ENCODE data around the gene ZC3H4.
"Not testable (repeated sequence)": the region's sequence is repeated elsewhere in the genome, so short reads cannot be mapped to it uniquely, and the experiment has no call there.

ZC3H4 gene

DNA sequence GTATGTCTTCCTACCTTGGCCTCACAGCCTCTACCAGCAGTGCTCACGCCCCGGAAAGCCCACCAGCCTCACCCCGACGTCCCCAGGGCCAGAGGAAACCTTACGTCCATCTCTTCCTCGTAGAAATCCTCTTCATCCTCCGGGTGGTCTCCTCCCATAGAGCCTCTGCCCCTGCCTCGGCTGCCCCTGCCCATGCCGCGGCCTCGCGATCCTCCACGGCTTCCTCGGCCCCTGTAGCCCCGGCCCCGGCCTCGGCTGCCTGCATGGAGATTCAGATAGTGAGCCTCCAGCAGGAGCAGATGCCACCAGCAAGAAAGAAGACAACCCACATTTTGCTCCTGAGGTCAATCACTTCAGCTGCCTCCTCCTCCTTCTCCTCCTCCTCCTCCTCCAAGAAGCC, 27.3 kb downstream of the ZC3H4 start:
- no peak for DNase-seq (ENCODE audit: extremely low read depth in 1 of 2, low read depth in 1 of 2)

DNA sequence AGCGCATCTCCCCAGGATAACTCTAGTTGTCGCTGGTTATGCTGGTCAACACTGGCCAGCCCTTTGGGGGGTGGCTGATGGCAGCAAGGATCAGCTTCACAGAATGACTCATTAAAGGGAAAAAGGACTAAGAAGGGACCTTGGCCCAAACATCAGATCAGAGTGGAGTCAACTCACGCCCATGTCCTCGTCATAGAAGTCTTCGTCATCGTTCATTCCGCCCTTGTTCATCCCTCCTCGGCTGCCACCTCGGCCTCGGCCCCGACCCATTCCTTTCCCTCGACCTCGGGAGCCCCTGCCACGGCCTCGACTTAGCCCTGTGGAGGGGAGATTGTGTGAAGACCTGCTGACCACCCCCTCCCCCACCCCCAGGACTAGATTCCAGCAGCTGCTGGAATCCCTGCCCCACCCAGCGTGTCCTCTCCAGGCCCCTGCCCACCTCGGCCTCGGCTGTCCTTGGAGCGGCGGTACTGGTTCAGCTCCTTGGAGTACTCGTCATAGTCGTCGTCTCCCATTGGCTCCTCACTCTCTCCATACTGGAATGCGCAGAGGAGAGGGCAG, 28.6 kb downstream of the ZC3H4 start:
- DNase-seq (ENCODE audit: extremely low read depth in 1 of 2, low read depth in 1 of 2): no peak

DNA sequence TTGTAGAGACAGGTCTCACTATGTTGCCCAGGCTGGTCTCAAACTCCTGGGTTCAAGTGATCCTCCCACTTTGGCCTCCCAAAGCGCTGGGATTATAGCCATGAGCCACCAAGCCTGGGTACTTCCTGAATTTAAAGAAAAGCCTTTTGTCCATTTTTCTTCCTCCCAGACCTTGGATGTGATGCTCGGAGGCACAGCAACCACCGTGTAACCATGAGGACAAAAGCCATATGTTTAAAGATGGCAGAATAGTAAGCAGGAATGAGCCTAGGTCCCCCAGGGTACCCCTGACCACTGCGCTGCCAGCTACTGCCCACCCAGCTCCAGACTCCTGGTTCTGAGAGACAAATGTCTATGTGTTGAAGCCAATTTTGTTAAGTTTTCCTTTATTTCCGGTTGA, 31.1 kb downstream of the ZC3H4 start:
- DNase-seq (ENCODE audit: extremely low read depth in 1 of 2, low read depth in 1 of 2): no peak

DNA sequence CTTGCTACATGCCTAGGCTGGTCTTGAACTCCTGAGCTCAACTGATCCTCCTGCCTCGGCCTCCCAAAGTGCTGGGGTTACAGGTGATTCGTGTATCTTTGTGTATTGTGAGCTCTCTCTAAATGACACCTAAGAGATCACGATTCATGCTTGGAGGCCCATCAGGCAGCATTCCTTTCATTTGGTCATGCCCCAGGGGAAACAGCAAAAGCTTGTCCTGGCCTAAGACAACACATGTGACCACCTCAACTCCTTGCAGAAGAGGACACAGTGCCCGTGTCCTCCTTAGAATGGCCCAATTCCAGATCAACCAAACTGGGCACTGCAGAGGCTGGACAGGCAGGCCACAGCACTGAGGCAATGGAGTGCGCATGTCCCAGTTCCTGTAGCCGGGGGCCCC, 32.5 kb downstream of the ZC3H4 start:
- no peak for DNase-seq (ENCODE audit: extremely low read depth in 1 of 2, low read depth in 1 of 2)

DNA sequence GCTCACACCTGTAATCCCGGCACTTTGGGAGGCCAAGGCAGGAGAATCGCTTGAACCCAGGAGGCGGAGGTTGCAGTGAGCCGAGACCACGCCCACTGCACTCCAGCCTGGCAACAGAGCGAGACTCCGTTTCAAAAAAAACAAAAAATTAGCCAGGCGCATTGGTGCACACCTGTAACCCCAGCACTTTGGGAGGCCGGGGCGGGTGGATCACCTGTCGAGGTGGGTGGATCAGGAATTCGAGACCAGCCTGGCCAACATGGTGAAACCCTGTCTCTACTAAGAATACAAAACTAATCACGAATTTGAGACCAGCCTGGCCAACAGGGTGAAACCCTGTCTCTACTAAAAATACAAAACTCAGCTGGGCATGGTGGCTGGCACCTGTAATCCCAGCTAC, 35.2 kb downstream of the ZC3H4 start:
- DNase-seq (ENCODE audit: extremely low read depth in 1 of 2, low read depth in 1 of 2): not testable (repeated sequence)

DNA sequence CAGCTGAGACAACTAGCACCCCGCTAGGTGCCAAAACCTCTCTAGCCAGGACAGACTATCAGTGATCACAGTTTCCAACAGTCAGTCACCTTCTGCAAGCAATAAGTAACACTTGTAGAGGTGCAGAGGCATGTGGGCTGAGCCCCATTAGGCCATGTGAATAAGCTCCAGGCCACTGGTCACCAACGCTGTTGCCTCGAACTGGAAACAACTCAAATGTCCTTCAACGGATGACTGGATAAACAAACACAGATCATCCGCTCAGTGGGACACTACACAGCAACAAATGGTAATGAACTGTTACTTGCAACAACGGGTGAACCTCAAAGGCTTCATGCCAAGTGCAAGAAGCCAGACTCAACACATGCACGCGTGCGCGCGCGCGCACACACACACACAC, 37.6 kb downstream of the ZC3H4 start:
- DNase-seq (ENCODE audit: extremely low read depth in 1 of 2, low read depth in 1 of 2): no peak

DNA sequence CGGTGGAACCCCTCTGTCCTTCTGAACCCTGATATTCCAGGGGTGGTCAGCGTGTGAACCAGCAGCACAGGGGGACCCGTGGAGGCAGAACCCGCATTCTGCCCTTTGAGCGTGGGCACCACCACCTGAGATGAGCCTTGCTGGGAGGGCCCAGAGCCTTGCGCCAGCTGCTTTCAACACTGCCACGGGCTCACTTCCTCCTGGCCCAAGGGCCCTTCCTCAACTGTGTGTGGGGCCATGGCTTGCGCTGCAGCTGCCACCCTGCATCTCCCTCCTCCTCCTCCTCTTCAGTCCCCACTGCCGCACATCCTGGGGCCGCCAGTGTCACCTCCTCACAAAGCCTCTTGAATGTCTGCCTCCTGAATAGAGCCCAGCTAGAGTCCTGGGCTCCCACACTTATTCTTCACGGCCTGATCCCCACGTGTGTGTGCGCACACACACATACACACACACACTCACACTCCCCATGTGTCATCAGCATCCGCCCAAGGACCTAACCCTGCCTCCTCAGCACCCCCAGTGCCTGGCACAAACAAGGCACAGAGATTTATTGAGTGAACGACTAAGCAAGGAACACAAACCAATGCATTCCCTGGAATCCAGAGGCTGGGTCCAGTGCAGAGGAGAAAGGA, 38.3 kb downstream of the ZC3H4 start:
- no peak for DNase-seq (ENCODE audit: extremely low read depth in 1 of 2, low read depth in 1 of 2)

DNA sequence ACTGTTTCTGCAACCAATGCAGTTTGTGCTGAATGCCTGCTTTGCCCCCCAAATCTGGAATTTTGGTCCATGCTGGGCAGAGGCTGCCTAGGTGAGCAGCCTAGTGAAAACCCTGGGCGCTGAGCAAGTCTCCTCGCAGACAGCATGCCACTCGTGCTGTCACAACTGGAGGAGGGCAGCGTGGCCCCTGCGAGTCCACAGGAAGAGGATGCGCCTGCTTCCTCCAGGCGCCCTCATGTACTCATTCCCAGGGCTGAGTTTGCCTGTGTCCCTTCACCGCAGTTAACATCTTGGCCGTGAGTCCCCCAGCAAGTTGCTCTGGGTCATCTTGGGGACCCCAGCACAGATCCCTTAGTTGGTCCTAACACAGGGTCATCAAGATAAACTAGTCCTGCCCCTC, 39.0 kb downstream of the ZC3H4 start:
- DNase-seq (ENCODE audit: extremely low read depth in 1 of 2, low read depth in 1 of 2): no peak

DNA sequence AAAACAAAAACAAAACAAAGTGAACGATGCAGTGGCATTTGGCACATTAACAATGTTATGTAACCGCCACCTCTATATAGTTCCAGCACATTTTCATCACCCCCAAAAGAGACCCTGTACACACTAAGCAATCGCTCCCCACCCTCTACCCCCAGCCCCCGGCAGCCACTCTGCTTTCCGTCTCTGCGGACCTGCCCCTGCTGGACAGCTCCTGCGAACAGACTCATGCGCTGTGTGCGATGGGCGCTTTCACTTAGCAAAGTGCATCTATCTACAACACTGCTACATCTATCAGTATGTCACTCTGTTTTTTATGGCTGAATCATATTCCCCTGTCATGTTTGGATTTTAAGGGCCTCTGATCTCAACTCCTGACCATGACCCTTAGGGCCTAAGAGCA, 40.0 kb downstream of the ZC3H4 start:
- no peak for DNase-seq (ENCODE audit: extremely low read depth in 1 of 2, low read depth in 1 of 2)

DNA sequence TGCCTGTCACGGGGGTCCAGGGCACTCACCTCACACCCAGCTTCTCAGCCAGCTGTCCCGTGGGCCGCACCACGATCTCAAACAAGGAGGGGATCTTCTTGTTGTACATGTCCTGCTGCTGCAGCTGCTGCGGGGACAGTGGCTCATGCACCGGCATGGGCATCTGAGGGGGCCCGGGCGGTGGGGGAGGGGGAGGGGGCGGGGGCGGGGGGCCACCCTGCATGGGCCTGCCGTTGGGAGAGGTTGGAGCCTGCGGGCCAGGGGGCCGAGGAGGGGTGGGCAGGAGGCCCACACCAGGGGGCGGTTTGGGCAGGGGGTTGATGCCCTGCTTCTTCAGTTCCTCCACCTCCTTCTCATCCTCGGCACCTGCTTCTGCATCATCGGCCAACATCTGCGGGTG, 41.3 kb downstream of the ZC3H4 start:
- DNase-seq (ENCODE audit: extremely low read depth in 1 of 2, low read depth in 1 of 2): no peak

DNA sequence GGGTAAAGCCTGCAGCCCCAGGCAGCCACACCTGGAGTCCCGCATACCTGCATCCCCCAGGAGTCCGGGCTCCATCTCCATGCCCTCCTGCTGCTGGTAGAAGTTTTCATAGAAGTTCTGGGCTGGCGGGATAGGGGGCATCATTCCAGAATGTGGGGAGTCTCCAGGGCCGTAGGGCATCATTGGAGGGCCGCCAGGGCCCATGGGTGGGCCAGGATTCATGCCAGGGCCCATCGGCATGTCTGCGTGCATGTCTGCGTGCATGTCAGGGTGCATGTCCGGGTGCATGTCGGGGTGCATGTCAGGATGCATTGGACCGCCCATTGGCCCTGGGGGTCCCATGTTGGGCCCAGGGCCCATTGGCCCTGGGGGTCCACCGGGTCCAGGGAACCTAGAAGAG, 41.8 kb downstream of the ZC3H4 start:
- no peak for DNase-seq (ENCODE audit: extremely low read depth in 1 of 2, low read depth in 1 of 2)

DNA sequence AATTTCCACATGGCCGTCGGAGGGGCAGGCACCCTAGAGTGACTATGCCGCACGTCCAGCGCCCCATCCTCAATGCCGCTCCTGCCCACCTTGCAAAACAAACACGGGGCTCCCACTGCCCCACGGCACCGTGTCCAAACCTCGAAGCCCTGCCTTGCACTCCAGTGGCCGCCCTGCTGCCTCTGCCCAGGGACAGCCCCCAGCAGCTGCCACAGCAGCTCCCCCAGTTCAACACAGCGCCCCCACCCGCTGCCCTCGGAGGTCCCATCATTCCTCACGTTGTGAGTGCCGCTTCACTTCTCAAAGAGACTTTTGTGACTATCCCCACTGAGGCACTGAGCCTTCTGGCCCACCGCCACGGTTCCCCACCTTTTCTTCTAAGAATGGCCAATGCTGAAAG, 42.8 kb downstream of the ZC3H4 start:
- no peak for DNase-seq (ENCODE audit: extremely low read depth in 1 of 2, low read depth in 1 of 2)

DNA sequence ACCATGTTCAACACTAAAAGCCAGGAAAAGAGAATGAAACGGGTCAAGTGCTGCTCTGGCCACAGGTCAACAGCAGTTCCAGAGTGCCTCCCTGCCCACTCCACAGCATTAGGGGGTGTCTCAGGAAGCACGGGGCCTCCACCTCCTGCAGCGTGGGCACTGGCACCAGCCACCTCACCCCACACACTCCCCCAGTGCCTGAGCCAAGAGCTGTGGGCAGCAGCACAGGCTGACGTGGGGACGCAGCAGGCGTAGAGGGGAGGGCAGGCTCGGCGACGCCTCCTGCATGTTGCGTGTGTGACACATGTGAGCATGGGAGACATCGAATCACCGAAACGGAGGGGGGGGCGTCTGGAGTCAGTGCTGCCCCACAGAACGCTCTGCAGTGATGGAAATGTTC, 43.8 kb downstream of the ZC3H4 start:
- no peak for DNase-seq (ENCODE audit: extremely low read depth in 1 of 2, low read depth in 1 of 2)

DNA sequence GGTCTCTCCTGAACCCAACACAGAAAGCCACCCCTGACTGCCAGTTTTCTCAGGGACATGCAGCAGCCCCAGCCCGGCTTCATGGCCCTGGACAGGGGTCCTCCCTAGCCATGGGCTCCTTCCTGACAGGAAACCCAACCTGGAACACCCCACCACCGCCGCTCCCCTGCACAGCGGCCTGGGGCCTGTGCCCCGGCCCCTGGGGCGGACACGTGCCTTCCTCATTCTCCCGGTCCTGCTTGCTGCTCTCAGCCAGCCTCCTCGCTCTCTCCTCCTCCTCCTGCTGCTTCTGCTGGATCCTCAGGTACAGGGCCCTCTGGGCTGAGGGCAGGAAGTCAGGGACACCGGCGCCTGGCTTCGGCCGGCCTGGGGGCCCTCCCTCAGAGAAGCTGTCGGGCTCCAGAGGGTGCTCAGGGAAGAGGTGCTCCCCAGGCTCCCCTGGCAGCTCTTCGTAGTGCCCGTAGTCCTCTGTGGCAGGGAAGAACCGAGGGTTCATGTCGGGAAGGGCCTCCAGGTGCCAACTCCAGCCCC, 44.6 kb downstream of the ZC3H4 start:
- no peak for DNase-seq (ENCODE audit: extremely low read depth in 1 of 2, low read depth in 1 of 2)

DNA sequence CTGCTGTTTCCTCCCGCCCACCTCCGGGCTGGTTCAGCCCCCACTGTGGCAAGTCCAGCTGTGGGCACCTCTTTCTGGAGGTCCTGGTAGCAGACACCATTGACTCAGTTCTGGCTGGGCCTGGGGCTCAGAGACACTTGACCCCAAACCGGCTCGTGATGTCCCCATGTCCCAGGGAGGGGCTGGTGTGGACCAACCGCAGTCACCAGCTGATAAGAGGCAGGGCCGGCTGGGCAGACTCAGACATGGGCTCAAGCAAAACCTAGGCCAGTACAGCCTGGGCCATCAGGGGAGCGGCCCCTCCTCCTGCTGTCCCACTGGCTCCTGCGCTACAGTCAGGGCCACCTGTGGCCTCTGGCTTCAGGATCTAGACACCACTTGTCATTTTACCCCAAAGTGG, 45.3 kb downstream of the ZC3H4 start:
- no peak for DNase-seq (ENCODE audit: extremely low read depth in 1 of 2, low read depth in 1 of 2)

DNA sequence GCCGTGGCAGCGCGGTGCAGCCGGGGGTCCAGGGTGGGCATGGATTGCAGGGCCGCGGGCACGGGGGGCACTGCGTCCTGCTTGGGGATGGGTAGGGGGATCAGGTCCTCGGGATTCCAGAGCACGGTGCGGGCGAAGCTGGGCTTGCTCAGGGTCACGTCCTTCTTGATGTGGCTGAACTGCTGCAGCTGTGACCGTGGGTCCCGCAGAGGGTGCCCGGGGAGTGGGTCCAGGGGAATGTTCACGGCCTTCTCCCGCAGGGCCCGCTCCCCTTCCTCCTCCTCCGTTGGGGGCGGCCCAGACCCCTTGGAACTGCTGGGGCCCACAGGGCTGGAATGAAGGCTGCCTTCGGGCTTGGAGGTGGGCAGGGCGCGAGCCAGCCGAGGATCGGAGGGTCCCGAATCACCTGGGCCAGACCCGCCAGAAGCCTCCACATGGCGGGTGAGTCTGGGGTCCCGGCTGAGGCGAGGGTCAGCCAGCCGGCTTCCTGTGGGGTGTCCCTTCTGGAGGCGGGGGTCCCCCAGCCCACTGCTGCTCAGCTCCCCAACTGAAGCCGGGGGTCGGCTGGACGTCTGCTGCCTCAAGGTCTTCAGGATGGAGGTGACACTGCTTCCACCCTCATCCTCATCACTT, 46.2 kb downstream of the ZC3H4 start:
- DNase-seq (ENCODE audit: extremely low read depth in 1 of 2, low read depth in 1 of 2): no peak

DNA sequence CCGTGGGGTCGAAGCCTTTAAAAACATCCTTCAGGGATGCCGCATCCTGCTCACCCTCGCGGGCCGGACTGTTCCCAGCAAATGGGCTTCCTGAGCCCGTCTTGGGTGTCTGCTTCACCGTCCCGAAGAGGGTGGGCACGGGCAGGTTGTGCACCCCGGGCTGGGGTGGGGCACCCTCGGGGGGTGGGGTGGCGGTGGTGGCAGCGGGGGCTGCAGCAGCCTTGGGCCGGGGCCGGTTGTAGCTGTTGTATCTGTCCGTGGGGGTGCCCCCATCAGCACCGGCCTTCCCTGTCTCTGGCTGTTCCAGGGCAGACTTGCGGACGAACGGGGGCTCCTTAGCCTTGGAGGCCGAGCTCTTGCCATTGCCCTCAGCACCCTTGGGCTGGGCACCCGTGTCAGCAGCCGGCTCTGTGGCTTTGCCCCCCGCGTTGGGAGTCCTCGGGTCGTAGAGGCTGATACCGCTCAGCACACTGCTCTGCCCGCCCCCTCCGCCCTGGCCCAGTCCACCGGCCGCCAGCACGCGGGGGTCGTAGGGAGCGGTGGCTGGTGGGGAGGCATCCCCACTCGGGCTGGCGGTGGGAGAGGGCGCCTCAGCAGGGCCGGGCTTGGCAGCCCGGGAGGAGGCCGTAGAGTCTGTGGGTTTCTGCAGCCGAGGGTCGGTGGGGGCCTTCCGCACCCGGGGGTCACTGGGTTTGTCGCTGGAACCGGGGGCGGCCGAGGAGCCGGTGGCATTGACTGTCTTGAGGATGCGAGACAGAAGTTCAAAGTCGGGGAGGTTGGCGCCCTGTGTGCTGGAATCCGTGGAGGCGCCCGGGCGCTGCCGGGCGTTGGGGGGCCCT, 47.0 kb downstream of the ZC3H4 start:
- no peak for DNase-seq (ENCODE audit: extremely low read depth in 1 of 2, low read depth in 1 of 2)

DNA sequence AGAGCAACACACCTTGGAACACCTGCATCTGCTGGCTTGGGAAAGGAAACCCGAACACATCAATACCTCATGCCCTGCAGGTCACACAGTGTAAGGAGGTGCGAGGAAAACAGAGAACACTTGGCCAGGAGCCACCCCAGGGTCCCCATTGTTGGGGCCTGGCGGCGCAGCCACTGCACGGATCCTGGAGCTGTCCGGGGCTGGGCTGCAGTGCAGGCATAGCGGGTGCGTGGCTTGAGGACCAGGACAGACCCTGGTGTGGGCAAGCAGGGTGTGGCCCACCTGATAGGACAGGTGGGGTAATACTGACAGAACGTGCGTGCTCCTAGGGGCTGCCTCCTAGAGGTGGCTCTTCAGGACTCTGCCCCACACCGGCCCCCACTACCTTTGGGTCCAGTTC, 48.3 kb downstream of the ZC3H4 start:
- no peak for DNase-seq (ENCODE audit: extremely low read depth in 1 of 2, low read depth in 1 of 2)

DNA sequence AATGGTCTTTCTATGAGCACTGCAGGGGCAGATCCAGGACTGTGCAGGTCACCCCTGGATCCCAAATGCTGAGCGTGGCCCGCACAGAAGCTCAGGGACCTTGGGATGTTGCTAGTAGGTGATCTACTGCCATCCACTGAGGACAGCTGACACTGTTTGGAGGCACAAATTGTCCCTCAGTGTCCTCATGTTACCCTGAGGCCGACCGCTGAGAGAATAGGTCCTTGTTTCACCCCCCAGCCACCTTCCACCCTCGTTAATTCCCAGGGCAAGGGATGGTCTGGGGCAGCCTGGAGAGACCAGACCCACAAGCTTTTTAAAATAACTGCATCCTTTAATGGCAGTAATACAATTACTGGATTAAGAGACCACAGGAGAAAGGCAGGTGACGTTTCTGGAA, 49.7 kb downstream of the ZC3H4 start:
- no peak for DNase-seq (ENCODE audit: extremely low read depth in 1 of 2, low read depth in 1 of 2)

DNA sequence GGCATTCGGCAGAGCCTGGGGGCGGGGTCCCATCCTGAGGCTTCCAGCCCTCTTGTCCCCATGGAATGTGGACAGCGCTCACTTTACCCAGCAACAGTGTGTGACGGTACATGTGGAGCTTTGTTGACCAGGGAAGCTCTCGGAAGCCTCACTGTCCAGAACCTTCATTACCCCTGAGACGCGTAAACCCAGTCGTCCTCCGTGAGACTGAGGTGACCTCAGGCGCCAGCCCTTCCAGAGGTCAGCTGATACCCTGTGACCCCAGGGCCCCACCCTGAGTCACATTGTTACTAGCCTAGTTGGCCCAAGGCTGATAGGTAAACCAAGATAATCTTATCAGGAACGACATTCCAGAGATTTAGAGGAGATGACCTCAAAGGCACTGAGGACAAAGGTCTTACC, 55.0 kb downstream of the ZC3H4 start:
- no peak for DNase-seq (ENCODE audit: extremely low read depth in 1 of 2, low read depth in 1 of 2)

DNA sequence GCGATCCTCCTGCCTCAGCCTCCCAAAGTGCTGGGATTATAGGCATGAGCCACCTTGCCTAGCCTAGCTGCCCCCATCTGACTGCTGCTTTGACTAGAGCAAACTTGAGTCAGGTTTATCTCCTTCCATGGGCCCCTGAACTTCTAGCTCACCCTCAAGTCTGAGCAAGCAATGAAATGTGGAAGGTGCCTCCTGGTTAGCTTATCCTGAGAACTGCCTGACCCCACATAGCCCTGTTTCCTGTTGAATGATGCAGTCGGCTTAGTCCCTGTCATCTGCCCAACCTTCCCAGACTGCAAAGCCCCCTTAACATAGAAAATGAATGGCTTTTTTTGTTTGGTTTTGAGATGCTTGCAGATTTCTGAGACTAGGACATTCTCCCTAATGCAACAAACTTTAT, 56.2 kb downstream of the ZC3H4 start:
- no peak for DNase-seq (ENCODE audit: extremely low read depth in 1 of 2, low read depth in 1 of 2)

DNA sequence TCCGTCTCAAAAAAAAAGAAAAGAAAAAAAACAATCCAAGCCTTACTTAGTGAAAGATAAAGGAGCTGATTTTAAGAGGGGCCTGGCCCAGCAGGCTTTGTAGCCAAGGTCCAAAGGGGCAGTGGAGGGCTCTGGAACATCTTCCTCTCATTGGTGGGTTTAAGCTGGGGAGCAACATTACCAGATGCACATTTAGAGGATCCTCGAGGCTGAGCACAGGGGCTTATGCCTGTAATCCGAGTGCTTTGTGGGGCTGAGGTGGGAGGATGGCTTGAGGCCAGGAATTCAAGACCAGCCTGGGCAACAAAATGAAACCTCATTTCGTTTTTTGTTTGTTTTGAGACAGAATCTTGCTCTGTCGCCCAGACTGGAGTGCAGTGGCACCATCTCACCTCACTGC, 57.2 kb downstream of the ZC3H4 start:
- no peak for DNase-seq (ENCODE audit: extremely low read depth in 1 of 2, low read depth in 1 of 2)

All from stimulated activated CD8-positive, alpha-beta memory T cell treated with anti-CD3 and anti-CD28 coated beads, Interleukin-7, amount 100 ng/mL, for 48 hours (primary cell).